HG03095 (cell line): ENCODE results near the gene ANTXR1.

Experiments used
- ATAC-seq: cut with Tn5 transposase; IDR thresholded peaks from one replicate; pipeline ENCODE4 v1.9.1; 2021; ENCODE audit warnings: moderate library complexity; ENCODE audit not compliant: unreplicated experiment

Gene ANTXR1

GRCh38 chr2:69203166-69203985 is 190.4 kb downstream of the ANTXR1 start:
- no peak for ATAC-seq

GRCh38 chr2:69204654-69205053 is 191.7 kb downstream of the ANTXR1 start:
- ATAC-seq, result no peak

GRCh38 chr2:69205076-69205475 is 192.1 kb downstream of the ANTXR1 start:
- ATAC-seq, result no peak

GRCh38 chr2:69205491-69205890 is 192.5 kb downstream of the ANTXR1 start:
- no peak for ATAC-seq

- no peak for ATAC-seq
Observed at GRCh38 chr2:69208023-69208595, 195.1 kb downstream of the ANTXR1 start.

- no peak for ATAC-seq
Observed at GRCh38 chr2:69209482-69209881, 196.5 kb downstream of the ANTXR1 start.

GRCh38 chr2:69210385-69210784 is 197.4 kb downstream of the ANTXR1 start:
- ATAC-seq, result no peak

GRCh38 chr2:69211048-69211447 is 198.1 kb downstream of the ANTXR1 start:
- no peak for ATAC-seq

- no peak for ATAC-seq
Observed at GRCh38 chr2:69211686-69212085, 198.7 kb downstream of the ANTXR1 start.

- ATAC-seq, result no peak
Observed at GRCh38 chr2:69212238-69213028, 199.5 kb downstream of the ANTXR1 start.

- no peak for ATAC-seq
Observed at GRCh38 chr2:69213201-69213600, 200.2 kb downstream of the ANTXR1 start.

- no peak for ATAC-seq
Observed at GRCh38 chr2:69213782-69214181, 200.8 kb downstream of the ANTXR1 start.

- no peak for ATAC-seq
Observed at GRCh38 chr2:69214898-69215297, 201.9 kb downstream of the ANTXR1 start.

GRCh38 chr2:69216535-69217332 is 203.8 kb downstream of the ANTXR1 start:
- ATAC-seq, result no peak

GRCh38 chr2:69217333-69218080 is 204.5 kb downstream of the ANTXR1 start:
- no peak for ATAC-seq

- ATAC-seq, result no peak
Observed at GRCh38 chr2:69221512-69221911, 208.5 kb downstream of the ANTXR1 start.

- no peak for ATAC-seq
Observed at GRCh38 chr2:69221960-69222751, 209.2 kb downstream of the ANTXR1 start.

- ATAC-seq, result no peak
Observed at GRCh38 chr2:69222953-69223658, 210.1 kb downstream of the ANTXR1 start.
